ENCODE data around the gene SP5. TPM values are rescaled to one million over a fixed set of nuclear protein-coding genes. Genes with fewer than 3 reads are reported as not detected.

SP5 gene
- total RNA-seq, 1 experiment from 2014 or later: not detected

- in situ Hi-C loops (cut with HindIII; ENCODE audit: low sequenced_read_pairs): no loop called here
- no peak for DNase-seq (ENCODE audit: low spot score)
Measured at GRCh38 chr2:170766693-170767092, 51.6 kb downstream of the SP5 start.

Other genes with a start within 250 kb of the SP5 start
- gene ERICH2, start 55.0 kb downstream of the SP5 start, total RNA-seq (2014; rRNA removed; shearing (Covaris generic)): 0.37 and 2.1 TPM in 2 replicates
- 52.5 and 58.6 TPM in 2 replicates for gene GAD1, start 101.5 kb downstream of the SP5 start, total RNA-seq (2014; rRNA removed; shearing (Covaris generic))
- 40.5 and 67.1 TPM in 2 replicates for gene GORASP2, start 213.9 kb downstream of the SP5 start, total RNA-seq (2014; rRNA removed; shearing (Covaris generic))

Data from G401 (cell line).